22Rv1 (cell line): ENCODE measurements around the gene OLIG2.

Experiments used
- H3K27ac ChIP-seq: fragments of 450-650 bp; 2 replicates; pipeline ENCODE4 v1.5.1; 2017
- CTCF ChIP-seq: fragments of 450-650 bp; IDR thresholded peaks from 2 replicates; pipeline ENCODE4 v1.5.1; 2017; ENCODE audit warnings: mild to moderate bottlenecking
- ZFX ChIP-seq: fragments of 450-650 bp; IDR thresholded peaks from 2 replicates; pipeline ENCODE4 v1.6.1; 2017; ENCODE audit warnings: antibody characterized with exemption, borderline replicate concordance

OLIG2 gene

GRCh38 chr21:33057385-33057940, 31.7 kb downstream of the OLIG2 start:
- H3K27ac ChIP-seq: no peak overlapping the region
- TF ChIP-seq ZFX (no peak), CTCF (no peak)

GRCh38 chr21:33058527-33058926, 32.8 kb downstream of the OLIG2 start:
- no peak overlapping the region for H3K27ac ChIP-seq
- TF ChIP-seq CTCF: no peak
- no peak for TF ChIP-seq ZFX

GRCh38 chr21:33058957-33059356, 33.2 kb downstream of the OLIG2 start:
- TF ChIP-seq CTCF: no peak
- no peak for TF ChIP-seq ZFX
- H3K27ac ChIP-seq: no peak overlapping the region

GRCh38 chr21:33059380-33059841, 33.7 kb downstream of the OLIG2 start:
- TF ChIP-seq ZFX: no peak
- no peak for TF ChIP-seq CTCF
- H3K27ac ChIP-seq: no peak overlapping the region

- TF ChIP-seq CTCF (no peak), ZFX (no peak)
- no peak overlapping the region for H3K27ac ChIP-seq
These were observed 35.5 kb downstream of the OLIG2 start for GRCh38 chr21:33061233-33061632.

- no peak overlapping the region for H3K27ac ChIP-seq
- TF ChIP-seq CTCF (no peak), ZFX (no peak)
These were observed 37.7 kb downstream of the OLIG2 start for GRCh38 chr21:33063375-33063883.

- TF ChIP-seq ZFX: no peak
- no peak for TF ChIP-seq CTCF
- H3K27ac ChIP-seq: no peak overlapping the region
These were observed 38.3 kb downstream of the OLIG2 start for GRCh38 chr21:33063907-33064622.
